Activated naive CD4-positive, alpha-beta T cell treated with anti-CD3 and anti-CD28 coated beads, Interleukin-2, amount 10 ng/mL, durations not matched to agents 7 days and 5 days (primary cell): ENCODE data around the gene KIF19.
"Not testable (repeated sequence)": the region's sequence is repeated elsewhere in the genome, so short reads cannot be mapped to it uniquely, and the experiment has no call there.

Source experiments
- CTCF ChIA-PET: fragments of 350-600 bp; sonication (Branson Sonifier 250); formaldehyde crosslinking; loops from one replicate; lab custom pipeline; 2021; ENCODE audit warnings: antibody characterized with exemption; lab: Charles Lee
- DNase-seq: peaks from one replicate; pipeline ENCODE4 v3.0.0-alpha.2; 2020
- H3K27ac Mint-ChIP-seq: one replicate; pipeline ENCODE4 v1.8.0; 2021; ENCODE audit warnings: mild to moderate bottlenecking, moderate library complexity, mixed read lengths
- H3K27me3 Mint-ChIP-seq: one replicate; pipeline ENCODE4 v1.8.0; 2021; ENCODE audit warnings: mild to moderate bottlenecking, mixed read lengths
- H3K36me3 Mint-ChIP-seq: one replicate; pipeline ENCODE4 v1.8.0; 2021; ENCODE audit warnings: mixed read lengths
- H3K4me1 Mint-ChIP-seq: one replicate; pipeline ENCODE4 v1.8.0; 2021; ENCODE audit warnings: mixed read lengths
- H3K4me3 Mint-ChIP-seq: one replicate; pipeline ENCODE4 v1.8.0; 2021; ENCODE audit warnings: mild to moderate bottlenecking, moderate library complexity, mixed read lengths
- H3K9me3 Mint-ChIP-seq: one replicate; pipeline ENCODE4 v1.8.0; 2021; ENCODE audit warnings: mixed read lengths

KIF19 gene

GRCh38 chr17:74325743-74326379, at the start of gene KIF19:
Gene KIF19 (plus strand): TSS chr17:74326226. CDS start chr17:74326350, 124 bp downstream.
- Mint-ChIP-seq H3K36me3 (peaks cover 4% of the 10 kb centered on the region), H3K4me1 (peaks cover 42% of the 10 kb centered on the region), H3K4me3 (peak within 1 kb of the TSS; percentile 40), H3K27me3 (peaks cover 84% of the 10 kb centered on the region), H3K9me3 (no peaks in the 10 kb centered on the region), H3K27ac (no peak within 1 kb of the TSS)
- CTCF ChIA-PET: no interaction called here
- DNase-seq: peak; percentile 76

- Mint-ChIP-seq H3K36me3 (peaks cover 5% of the 10 kb centered on the region), H3K27me3 (peaks cover 39% of the 10 kb centered on the region), H3K27ac (peak overlapping the region; percentile 9), H3K9me3 (no peaks in the 10 kb centered on the region), H3K4me1 (peaks cover 82% of the 10 kb centered on the region), H3K4me3 (no peak overlapping the region)
- no peak for DNase-seq
- CTCF ChIA-PET: no interaction called here
Measured at GRCh38 chr17:74276541-74277009, 49.5 kb upstream of the KIF19 start.

GRCh38 chr17:74277935-74278334, 48.1 kb upstream of the KIF19 start:
- Mint-ChIP-seq H3K4me1 (peaks cover 94% of the 10 kb centered on the region), H3K27ac (peak overlapping the region; percentile 76), H3K36me3 (peaks cover 8% of the 10 kb centered on the region), H3K9me3 (no peaks in the 10 kb centered on the region), H3K4me3 (no peak overlapping the region), H3K27me3 (peaks cover 27% of the 10 kb centered on the region)
- CTCF ChIA-PET: no interaction called here
- no peak for DNase-seq

GRCh38 chr17:74279617-74280016, 46.4 kb upstream of the KIF19 start:
- CTCF ChIA-PET, H3K4me3 Mint-ChIP-seq, H3K9me3 Mint-ChIP-seq, H3K36me3 Mint-ChIP-seq, DNase-seq: not testable (repeated sequence)
- peaks cover 13% of the 10 kb centered on the region for H3K27me3 Mint-ChIP-seq
- H3K4me1 Mint-ChIP-seq: peaks cover 91% of the 10 kb centered on the region
- H3K27ac Mint-ChIP-seq: peak overlapping the region; percentile 98

GRCh38 chr17:74280093-74280513, 45.9 kb upstream of the KIF19 start:
- DNase-seq: peak; percentile 83
- peaks cover 13% of the 10 kb centered on the region for H3K27me3 Mint-ChIP-seq
- H3K4me3 Mint-ChIP-seq: peak overlapping the region; percentile 2
- peak overlapping the region; percentile 98 for H3K27ac Mint-ChIP-seq
- H3K36me3 Mint-ChIP-seq: peaks cover 8% of the 10 kb centered on the region
- H3K9me3 Mint-ChIP-seq: no peaks in the 10 kb centered on the region
- H3K4me1 Mint-ChIP-seq: peaks cover 91% of the 10 kb centered on the region
- CTCF ChIA-PET: interaction anchor here (9.6 kb wide), 1 partner anchor 18 kb away, joined by 72 read pairs; no protein-coding TSS in a partner anchor

- DNase-seq: no peak
- CTCF ChIA-PET: interaction anchor here (0.8 to 9.6 kb wide), 3 partner anchors 16 to 79 kb away, joined by 3 to 72 read pairs (median 3); no protein-coding TSS in a partner anchor
- peak overlapping the region; percentile 98 for H3K27ac Mint-ChIP-seq
- H3K4me1 Mint-ChIP-seq: peaks cover 83% of the 10 kb centered on the region
- peaks cover 9% of the 10 kb centered on the region for H3K27me3 Mint-ChIP-seq
- peaks cover 8% of the 10 kb centered on the region for H3K36me3 Mint-ChIP-seq
- H3K4me3 Mint-ChIP-seq: no peak overlapping the region
- H3K9me3 Mint-ChIP-seq: no peaks in the 10 kb centered on the region
Measured at GRCh38 chr17:74281799-74282198, 44.2 kb upstream of the KIF19 start.

- not testable (repeated sequence) for H3K9me3 Mint-ChIP-seq, H3K27me3 Mint-ChIP-seq, DNase-seq, H3K36me3 Mint-ChIP-seq
- H3K4me3 Mint-ChIP-seq: peak overlapping the region; percentile 17
- H3K27ac Mint-ChIP-seq: peak overlapping the region; percentile 98
- CTCF ChIA-PET: interaction anchor here (0.8 to 9.6 kb wide), 3 partner anchors 16 to 79 kb away, joined by 3 to 72 read pairs (median 3); no protein-coding TSS in a partner anchor
- H3K4me1 Mint-ChIP-seq: peaks cover 85% of the 10 kb centered on the region
Measured at GRCh38 chr17:74282274-74282586, 43.8 kb upstream of the KIF19 start.

GRCh38 chr17:74282587-74283370, 43.2 kb upstream of the KIF19 start:
- H3K4me3 Mint-ChIP-seq: peak overlapping the region; percentile 17
- peaks cover 8% of the 10 kb centered on the region for H3K36me3 Mint-ChIP-seq
- H3K9me3 Mint-ChIP-seq: no peaks in the 10 kb centered on the region
- peak overlapping the region; percentile 98 for H3K27ac Mint-ChIP-seq
- DNase-seq: peak; percentile 71
- CTCF ChIA-PET: interaction anchor here (0.8 to 9.6 kb wide), 4 partner anchors 8 to 80 kb away, joined by 3 to 72 read pairs (median 3); no protein-coding TSS in a partner anchor
- peaks cover 9% of the 10 kb centered on the region for H3K27me3 Mint-ChIP-seq
- H3K4me1 Mint-ChIP-seq: peaks cover 83% of the 10 kb centered on the region

- DNase-seq: no peak
- CTCF ChIA-PET: interaction anchor here (1.2 to 9.6 kb wide), 3 partner anchors 8 to 15 kb away, joined by 3 to 72 read pairs (median 3); no protein-coding TSS in a partner anchor
- peaks cover 81% of the 10 kb centered on the region for H3K4me1 Mint-ChIP-seq
Measured at GRCh38 chr17:74283371-74283673, 42.7 kb upstream of the KIF19 start.

GRCh38 chr17:74287031-74287602, 38.9 kb upstream of the KIF19 start:
- Mint-ChIP-seq H3K4me3 (no peak overlapping the region), H3K4me1 (peaks cover 59% of the 10 kb centered on the region), H3K36me3 (peaks cover 4% of the 10 kb centered on the region), H3K27me3 (peaks cover 22% of the 10 kb centered on the region), H3K9me3 (no peaks in the 10 kb centered on the region), H3K27ac (no peak overlapping the region)
- DNase-seq: no peak
- CTCF ChIA-PET: interaction anchor here (9.6 kb wide), 1 partner anchor 11 kb away, joined by 72 read pairs; no protein-coding TSS in a partner anchor

More at GRCh38 chr17:74283371-74283673, 42.7 kb upstream of the KIF19 start:
- Mint-ChIP-seq H3K27me3 (peaks cover 10% of the 10 kb centered on the region), H3K36me3 (peaks cover 8% of the 10 kb centered on the region), H3K4me3 (no peak overlapping the region), H3K27ac (peak overlapping the region; percentile 98), H3K9me3 (no peaks in the 10 kb centered on the region)

- Mint-ChIP-seq H3K9me3 (no peaks in the 10 kb centered on the region), H3K4me1 (peaks cover 44% of the 10 kb centered on the region), H3K4me3 (no peak overlapping the region), H3K27ac (peak overlapping the region; percentile 37), H3K36me3 (no peaks in the 10 kb centered on the region), H3K27me3 (peaks cover 22% of the 10 kb centered on the region)
- no peak for DNase-seq
- CTCF ChIA-PET: interaction anchor here (1.0 to 9.6 kb wide), 2 partner anchors 9 to 79 kb away, joined by 4 to 72 read pairs; no protein-coding TSS in a partner anchor
Measured at GRCh38 chr17:74288785-74289184, 37.2 kb upstream of the KIF19 start.

GRCh38 chr17:74289688-74290087, 36.3 kb upstream of the KIF19 start:
- H3K4me3 Mint-ChIP-seq: no peak overlapping the region
- H3K9me3 Mint-ChIP-seq: no peaks in the 10 kb centered on the region
- H3K36me3 Mint-ChIP-seq: no peaks in the 10 kb centered on the region
- CTCF ChIA-PET: no interaction called here
- peaks cover 28% of the 10 kb centered on the region for H3K27me3 Mint-ChIP-seq
- H3K4me1 Mint-ChIP-seq: peaks cover 36% of the 10 kb centered on the region
- no peak for DNase-seq
- no peak overlapping the region for H3K27ac Mint-ChIP-seq

GRCh38 chr17:74290340-74290739, 35.7 kb upstream of the KIF19 start:
- Mint-ChIP-seq H3K4me1 (peaks cover 30% of the 10 kb centered on the region), H3K27me3 (peaks cover 22% of the 10 kb centered on the region), H3K4me3 (no peak overlapping the region), H3K36me3 (no peaks in the 10 kb centered on the region), H3K27ac (peak overlapping the region; percentile 65), H3K9me3 (no peaks in the 10 kb centered on the region)
- CTCF ChIA-PET: no interaction called here
- DNase-seq: no peak

GRCh38 chr17:74292495-74292894, 33.5 kb upstream of the KIF19 start:
- Mint-ChIP-seq H3K9me3 (no peaks in the 10 kb centered on the region), H3K4me1 (peaks cover 30% of the 10 kb centered on the region), H3K4me3 (no peak overlapping the region), H3K36me3 (no peaks in the 10 kb centered on the region), H3K27me3 (peaks cover 33% of the 10 kb centered on the region), H3K27ac (no peak overlapping the region)
- CTCF ChIA-PET: no interaction called here
- DNase-seq: no peak
